Endothelial cell (in vitro differentiated cells): ENCODE results near the gene COTL1. TPM values are rescaled to one million over a fixed set of nuclear protein-coding genes. Genes with fewer than 3 reads are reported as not detected.

ENCODE experiments used
- DNase-seq: peaks from one replicate; pipeline ENCODE4 v3.0.0; 2021; ENCODE audit warnings: low spot score
- H3K27ac Mint-ChIP-seq: one replicate; pipeline ENCODE4 v1.8.0; 2021; ENCODE audit warnings: mixed read lengths, inconsistent platforms; ENCODE audit not compliant: unreplicated experiment
- H3K27me3 Mint-ChIP-seq: one replicate; pipeline ENCODE4 v1.8.0; 2021; ENCODE audit warnings: mild to moderate bottlenecking, moderate library complexity, mixed read lengths, inconsistent platforms; ENCODE audit not compliant: unreplicated experiment
- H3K36me3 Mint-ChIP-seq: one replicate; pipeline ENCODE4 v1.8.0; 2021; ENCODE audit warnings: mild to moderate bottlenecking, low read depth, mixed read lengths, inconsistent platforms; ENCODE audit not compliant: unreplicated experiment
- H3K4me1 Mint-ChIP-seq: one replicate; pipeline ENCODE4 v1.8.0; 2021; ENCODE audit warnings: mild to moderate bottlenecking, mixed read lengths, inconsistent platforms; ENCODE audit not compliant: unreplicated experiment
- H3K4me3 Mint-ChIP-seq: one replicate; pipeline ENCODE4 v1.8.0; 2021; ENCODE audit warnings: mild to moderate bottlenecking, mixed read lengths, inconsistent platforms; ENCODE audit not compliant: unreplicated experiment
- H3K9me3 Mint-ChIP-seq: one replicate; pipeline ENCODE4 v1.8.0; 2021; ENCODE audit warnings: mixed read lengths, inconsistent platforms; ENCODE audit not compliant: unreplicated experiment
- total RNA-seq: library from RNA; stranded (reverse); fragmentation: NEBNext Ultra II Directional; extraction: Animal tissue kit (Norgen Biotek cat#: 25700); gene quantifications from one replicate; pipeline ENCODE4 v1.2.1, GENCODE V29; 2021; ENCODE audit not compliant: unreplicated experiment
- TF ChIP-seq, protein P1 (sequence below): fragments of 200-600 bp; sonication (generic); IDR thresholded peaks from one replicate; pipeline ENCODE4 v1.5.0; 2021; ENCODE audit warnings: antibody characterized with exemption; ENCODE audit not compliant: unreplicated experiment

Gene COTL1
- total RNA-seq, 1 donor from 2014 or later = 87.3 TPM

DNA sequence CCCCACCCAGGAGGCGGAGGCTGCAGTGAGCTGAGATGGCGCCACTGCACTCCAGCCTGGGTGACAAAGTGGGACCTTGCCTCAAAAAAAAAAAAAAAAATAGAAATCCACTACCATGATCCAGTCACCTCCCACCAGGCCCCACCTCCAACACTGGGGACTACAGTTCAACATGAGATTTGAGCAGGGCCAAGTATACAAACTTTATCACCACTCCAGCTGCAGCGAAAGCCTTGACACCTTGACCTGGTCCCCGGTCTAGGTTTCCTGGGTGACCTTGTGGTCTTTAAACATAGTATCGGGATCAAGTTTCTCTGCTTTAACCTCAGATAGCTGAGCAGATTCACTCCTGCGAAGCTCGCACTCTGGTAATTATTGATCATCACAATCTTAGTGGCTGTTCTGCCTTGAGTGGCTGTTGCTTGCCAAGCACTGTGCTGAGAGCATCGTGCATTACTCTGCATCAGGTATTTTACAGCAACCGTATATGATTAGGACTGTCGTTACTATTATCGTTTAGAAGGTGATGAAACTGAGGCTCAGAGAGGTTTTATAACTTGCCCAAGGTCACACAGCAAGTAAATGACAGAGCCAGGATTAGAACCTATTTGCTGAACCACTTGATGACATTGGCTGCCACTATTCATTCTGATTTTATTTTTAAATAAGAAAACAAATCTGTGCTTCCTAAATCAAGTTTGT lies 63.1 kb downstream of the COTL1 start:
- Mint-ChIP-seq H3K4me3 (no peak overlapping the region), H3K27me3 (no peaks in the 10 kb centered on the region), H3K27ac (no peak overlapping the region), H3K36me3 (no peaks in the 10 kb centered on the region), H3K9me3 (no peaks in the 10 kb centered on the region), H3K4me1 (peaks cover 5% of the 10 kb centered on the region)
- no peak for DNase-seq
- TF ChIP-seq, protein P1, sequence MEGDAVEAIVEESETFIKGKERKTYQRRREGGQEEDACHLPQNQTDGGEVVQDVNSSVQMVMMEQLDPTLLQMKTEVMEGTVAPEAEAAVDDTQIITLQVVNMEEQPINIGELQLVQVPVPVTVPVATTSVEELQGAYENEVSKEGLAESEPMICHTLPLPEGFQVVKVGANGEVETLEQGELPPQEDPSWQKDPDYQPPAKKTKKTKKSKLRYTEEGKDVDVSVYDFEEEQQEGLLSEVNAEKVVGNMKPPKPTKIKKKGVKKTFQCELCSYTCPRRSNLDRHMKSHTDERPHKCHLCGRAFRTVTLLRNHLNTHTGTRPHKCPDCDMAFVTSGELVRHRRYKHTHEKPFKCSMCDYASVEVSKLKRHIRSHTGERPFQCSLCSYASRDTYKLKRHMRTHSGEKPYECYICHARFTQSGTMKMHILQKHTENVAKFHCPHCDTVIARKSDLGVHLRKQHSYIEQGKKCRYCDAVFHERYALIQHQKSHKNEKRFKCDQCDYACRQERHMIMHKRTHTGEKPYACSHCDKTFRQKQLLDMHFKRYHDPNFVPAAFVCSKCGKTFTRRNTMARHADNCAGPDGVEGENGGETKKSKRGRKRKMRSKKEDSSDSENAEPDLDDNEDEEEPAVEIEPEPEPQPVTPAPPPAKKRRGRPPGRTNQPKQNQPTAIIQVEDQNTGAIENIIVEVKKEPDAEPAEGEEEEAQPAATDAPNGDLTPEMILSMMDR = no peak

DNA sequence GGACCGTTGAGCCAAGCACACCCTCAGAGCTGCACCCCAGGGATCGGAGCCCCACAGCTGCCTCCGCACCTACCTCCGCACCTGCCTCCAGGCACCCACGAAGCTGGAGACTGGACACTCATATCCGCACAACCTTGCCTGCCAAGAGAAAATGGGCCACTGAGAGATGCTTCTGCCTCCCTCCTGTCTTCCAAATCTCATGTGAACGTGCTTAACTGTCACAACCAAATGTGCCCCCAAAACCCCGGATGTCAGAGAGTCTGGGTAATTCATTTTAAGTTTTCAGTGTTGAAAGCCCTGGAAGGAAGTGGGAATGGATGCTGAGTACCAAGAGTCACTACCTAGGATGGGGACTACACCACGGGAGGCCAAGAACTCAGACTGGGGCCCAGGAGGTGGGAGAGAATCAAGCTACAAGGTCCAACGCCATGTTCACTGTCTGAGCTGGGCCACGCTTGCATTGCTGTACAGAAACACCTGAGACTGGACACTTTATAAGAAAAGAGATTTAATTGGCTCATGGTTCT lies 63.9 kb downstream of the COTL1 start:
- Mint-ChIP-seq H3K27ac (no peak overlapping the region), H3K4me1 (peaks cover 12% of the 10 kb centered on the region), H3K36me3 (no peaks in the 10 kb centered on the region), H3K9me3 (no peaks in the 10 kb centered on the region), H3K27me3 (no peaks in the 10 kb centered on the region), H3K4me3 (no peak overlapping the region)
- TF ChIP-seq, protein P1 = no peak
- DNase-seq = no peak

DNA sequence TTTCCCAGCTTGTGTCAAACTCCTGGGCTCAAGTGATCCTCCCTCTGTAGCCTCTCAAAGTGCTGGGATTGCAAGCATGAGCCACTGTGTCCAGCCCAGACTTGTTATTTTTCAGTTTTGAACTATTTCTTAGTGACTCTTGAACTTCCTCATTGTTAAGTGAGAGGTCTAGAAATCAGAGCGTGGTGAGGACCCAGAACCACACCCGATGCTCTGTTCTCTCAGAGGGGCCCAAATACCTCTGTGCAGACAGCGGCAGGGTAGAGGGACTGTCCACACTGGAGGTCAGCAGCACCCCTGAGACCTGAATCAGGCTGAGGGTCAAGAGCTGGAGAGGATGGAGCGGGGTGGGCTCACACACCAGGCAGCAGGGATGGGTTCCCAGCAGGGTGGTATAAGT lies 65.7 kb downstream of the COTL1 start:
- DNase-seq = no peak
- Mint-ChIP-seq H3K9me3 (no peaks in the 10 kb centered on the region), H3K4me3 (no peak overlapping the region), H3K27ac (no peak overlapping the region), H3K4me1 (peaks cover 15% of the 10 kb centered on the region), H3K27me3 (no peaks in the 10 kb centered on the region), H3K36me3 (no peaks in the 10 kb centered on the region)
- TF ChIP-seq, protein P1 = no peak

DNA sequence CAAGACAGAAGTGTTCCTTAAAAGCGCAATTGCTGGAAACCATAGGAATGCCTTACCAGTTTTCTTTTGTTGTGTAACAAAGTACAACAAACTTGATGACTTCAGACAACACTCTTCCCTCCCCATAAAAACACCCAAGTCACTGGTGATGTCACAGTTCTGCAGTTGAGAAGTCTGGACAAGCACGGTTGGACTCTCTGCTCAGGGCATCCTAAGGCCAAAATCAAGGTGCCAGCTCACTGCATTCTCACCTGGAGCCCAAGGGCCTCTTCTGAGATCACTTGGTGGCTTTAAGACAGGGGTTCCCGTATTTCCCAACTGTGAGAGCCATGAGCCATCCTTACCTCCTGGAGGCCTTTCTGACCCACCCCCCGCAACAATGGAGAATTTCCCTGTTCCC lies 67.8 kb downstream of the COTL1 start:
- peaks cover 20% of the 10 kb centered on the region for H3K4me1 Mint-ChIP-seq
- no peaks in the 10 kb centered on the region for H3K36me3 Mint-ChIP-seq
- H3K4me3 Mint-ChIP-seq = no peak overlapping the region

More for the DNA sequence above, 67.8 kb downstream of the COTL1 start:
- Mint-ChIP-seq H3K27ac (peak overlapping the region; percentile 82), H3K9me3 (no peaks in the 10 kb centered on the region), H3K27me3 (peaks cover 3% of the 10 kb centered on the region)
- TF ChIP-seq, protein P1 = no peak
- no peak for DNase-seq
